OCI-M1 (cell line): ENCODE data around the gene PPP6R2.

Source experiments
- DNase-seq: peaks from one replicate; lab custom pipeline; 2025; lab: John Stamatoyannopoulos, UW

PPP6R2 gene

GRCh38 chr22:50467341-50467740, 124.2 kb downstream of the PPP6R2 start:
- DNase-seq: no peak

- DNase-seq: no peak
These were observed 124.8 kb downstream of the PPP6R2 start for GRCh38 chr22:50467773-50468440.

DNA sequence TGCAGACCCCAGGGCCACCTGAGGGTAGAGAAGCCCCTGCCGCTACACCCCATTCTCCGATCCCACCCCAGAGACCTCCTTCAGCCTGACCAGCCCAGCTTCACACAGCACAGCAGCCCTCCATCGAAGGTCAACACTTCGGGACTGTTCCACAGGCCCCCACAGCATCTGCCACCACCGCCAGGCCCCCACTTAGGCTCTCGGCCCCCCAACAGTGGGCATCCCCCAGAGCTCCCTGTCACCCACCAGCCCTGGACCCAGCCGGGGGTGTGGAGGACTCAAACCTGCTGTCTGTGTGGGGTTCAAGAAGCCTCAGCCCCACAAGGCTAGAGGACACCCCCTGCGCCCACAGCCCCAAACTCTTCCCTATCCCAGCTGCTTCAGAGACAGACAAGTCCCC, 125.5 kb downstream of the PPP6R2 start:
- no peak for DNase-seq

DNA sequence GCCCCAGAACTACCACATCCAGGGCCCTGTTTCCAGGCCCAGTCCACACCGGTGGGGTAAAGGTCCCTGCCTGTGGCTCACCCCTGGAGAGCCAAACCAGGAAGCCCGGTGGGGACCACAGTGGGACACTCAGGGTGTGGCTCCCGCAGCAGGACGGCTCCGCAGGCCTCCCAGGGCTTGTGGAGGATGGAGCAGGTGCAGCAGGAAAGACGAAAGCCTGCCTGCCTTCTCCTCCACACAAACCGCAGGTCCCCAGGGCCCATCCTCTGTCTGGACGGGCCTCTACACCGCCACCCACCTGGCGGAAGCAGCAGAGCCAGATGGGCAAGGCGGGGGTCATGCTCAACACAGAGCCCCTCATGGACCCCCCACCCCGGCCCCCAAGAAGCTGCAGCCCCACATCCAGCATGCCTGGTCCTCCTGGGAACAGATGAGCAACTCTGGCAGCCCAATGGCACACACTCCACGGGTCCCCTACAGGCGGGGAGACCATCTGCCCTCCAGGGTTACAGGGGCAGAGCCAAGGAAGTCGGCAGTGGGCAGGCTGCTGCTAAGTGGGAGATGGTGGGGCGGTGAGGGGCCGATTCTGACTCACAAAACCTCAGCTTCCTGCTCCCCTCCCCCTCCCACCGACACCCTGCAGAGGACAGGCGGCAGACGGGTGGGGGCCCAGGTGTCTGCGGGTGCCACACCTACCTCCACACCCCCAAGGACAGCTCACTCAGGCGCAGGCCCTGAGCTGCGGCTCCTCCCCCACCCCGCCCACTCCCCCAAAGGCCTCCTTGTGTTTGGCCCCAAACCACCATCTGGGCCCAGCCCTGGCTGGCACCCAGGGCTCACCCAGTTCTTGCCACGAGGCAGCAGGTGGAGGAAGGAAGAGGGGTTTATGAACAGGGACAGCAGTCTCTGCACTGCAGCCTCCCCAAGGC, 126.5 kb downstream of the PPP6R2 start:
- DNase-seq: peak; percentile 37

- DNase-seq: no peak
These were observed 127.4 kb downstream of the PPP6R2 start for GRCh38 chr22:50470491-50470890.

GRCh38 chr22:50471197-50471847, 128.2 kb downstream of the PPP6R2 start:
- no peak for DNase-seq

- no peak for DNase-seq
These were observed 128.8 kb downstream of the PPP6R2 start for GRCh38 chr22:50471962-50472361.

DNA sequence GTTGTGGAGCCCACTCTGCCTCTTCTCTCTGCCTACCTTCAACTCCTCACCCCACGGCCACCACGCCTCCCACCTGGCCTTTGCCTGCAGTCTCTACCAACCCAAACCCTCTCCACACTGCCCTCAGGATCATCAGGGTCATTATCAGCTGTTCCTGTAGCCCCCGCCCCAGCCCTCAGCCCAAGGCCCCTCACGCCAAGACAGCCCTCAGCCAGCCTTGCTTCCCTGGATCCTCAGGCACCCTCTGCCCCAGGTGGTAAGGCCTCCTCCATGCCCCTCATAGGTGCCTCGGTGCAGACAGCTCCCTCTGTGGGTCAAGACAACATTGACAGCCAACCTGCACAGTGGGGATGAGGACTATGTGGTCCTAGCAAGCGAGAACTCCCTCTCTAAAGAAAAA, 130.0 kb downstream of the PPP6R2 start:
- DNase-seq: peak; percentile 15

- DNase-seq: no peak
These were observed 130.9 kb downstream of the PPP6R2 start for GRCh38 chr22:50473855-50474671.

DNA sequence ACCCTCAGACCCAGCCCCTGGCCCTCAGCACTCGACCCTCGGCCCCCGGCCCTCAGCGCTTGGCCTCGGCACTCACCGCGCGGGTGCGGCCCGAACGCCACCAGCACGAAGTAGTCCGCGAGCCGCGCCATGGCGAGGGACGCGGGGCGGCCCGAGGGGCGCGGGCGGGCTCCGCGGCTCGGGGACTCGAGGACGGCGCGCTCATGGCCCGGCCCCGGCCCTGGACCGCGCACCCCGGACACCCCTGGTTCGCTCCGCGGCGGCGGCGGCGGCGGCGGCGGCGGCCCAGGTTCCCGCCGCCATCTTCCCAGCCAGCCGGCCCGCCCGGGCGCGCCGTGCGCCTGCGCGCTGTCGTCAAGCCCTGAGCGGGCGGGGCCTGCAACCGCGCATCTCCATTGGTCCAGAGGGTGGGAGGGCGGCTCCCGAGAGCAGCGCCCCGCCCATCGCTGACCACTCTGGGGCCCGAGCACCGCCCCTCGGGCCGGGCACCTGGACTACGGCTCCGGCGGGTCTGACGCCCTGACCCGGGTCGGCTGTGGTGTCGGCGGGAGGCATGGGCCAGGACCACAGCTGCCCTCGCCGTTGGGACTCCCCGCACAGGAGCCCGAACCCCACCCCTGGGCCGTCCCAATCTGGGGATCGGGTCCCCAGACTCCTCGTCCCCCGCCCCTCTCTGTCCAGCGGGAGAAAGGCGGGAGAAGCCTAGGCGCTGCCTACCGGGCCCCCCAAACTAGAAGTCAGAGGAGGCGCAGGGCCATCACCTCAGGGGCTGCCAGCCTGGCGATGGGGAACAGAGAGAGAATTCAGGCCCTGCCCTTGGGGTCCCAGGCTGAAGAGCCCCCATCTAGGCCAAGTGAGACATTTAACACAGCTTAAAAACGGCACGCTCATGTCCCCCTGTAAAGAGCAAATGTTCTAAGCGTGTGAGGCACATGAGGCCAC, 131.9 kb downstream of the PPP6R2 start, which contains the start of gene SBF1:
TSS of gene SBF1 (minus strand) at position 326 of the 942 bp plus-strand sequence. CDS start at position 131, 195 bp downstream.
- DNase-seq: peak; percentile 94

- no peak for DNase-seq
These were observed 132.5 kb downstream of the PPP6R2 start for GRCh38 chr22:50475652-50476002.

GRCh38 chr22:50476868-50477267, 133.7 kb downstream of the PPP6R2 start:
- no peak for DNase-seq

DNA sequence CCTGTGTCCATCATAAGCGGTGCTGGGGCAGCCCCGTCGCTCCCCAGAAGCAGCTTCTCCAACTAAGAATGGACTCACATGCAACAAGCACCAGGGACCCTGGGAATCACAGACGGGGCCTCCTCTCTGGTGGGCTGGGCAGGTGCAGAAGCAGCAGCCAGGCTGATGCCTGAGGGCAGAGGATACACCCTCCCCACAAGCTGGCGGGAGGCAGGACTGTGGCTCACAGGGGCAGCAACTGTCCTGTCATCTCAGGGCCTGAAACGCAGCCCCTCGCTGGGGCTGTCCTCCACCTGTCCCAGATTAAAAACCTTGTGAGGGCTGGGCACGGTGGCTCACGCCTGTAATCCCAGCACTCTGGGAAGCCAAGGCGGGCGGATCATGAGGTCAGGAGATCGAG, 134.8 kb downstream of the PPP6R2 start:
- DNase-seq: no peak

DNA sequence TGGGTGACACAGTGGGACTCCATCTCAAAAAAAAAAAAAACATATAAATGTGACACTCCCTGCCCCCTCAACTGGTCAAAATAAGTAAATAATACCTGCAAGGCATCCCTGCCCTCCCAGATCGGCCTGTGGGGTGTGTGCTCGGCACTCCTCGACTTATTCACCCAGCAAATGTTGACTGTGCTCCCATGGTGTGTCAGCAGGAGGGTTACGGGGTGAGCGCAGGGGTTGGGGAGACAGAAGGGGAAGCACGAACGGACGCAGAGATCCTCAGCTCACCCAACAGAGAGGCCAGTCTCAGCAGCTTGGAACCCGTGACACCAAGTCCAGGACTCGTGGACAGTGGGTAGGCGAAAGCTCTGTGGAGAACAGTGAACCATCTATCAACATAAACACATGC, 136.6 kb downstream of the PPP6R2 start:
- no peak for DNase-seq

- no peak for DNase-seq
These were observed 137.9 kb downstream of the PPP6R2 start for GRCh38 chr22:50481045-50481439.

DNA sequence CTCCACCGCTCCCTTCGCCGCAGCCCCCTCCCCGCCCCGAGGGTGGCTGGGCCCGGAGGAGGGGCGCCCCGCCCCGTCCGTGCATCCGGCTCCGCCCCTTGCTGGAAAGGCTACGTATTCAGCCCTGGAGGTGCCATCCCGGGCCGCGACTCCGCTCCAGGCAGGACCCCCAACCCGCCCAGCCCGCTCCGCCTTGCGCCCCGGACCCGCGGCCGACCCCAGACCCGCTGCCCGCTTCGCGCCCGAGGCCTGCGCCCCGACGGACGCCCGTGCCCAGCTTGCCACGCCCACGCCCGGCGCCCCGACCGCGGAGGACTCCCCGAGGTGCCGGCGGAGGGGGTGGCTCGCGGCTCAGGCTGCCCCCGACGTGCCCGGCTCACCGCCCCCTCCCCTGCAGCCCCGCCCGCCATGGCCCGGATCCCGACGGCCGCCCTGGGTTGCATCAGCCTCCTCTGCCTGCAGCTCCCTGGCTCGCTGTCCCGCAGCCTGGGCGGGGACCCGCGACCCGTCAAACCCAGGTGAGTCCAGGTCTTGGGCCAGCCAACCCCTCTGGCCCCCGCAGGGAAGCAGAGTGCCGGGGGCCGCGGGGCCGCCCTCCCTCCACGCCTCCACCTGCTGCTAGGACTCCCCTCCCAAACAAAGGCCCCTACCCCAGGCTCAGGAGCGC, 138.4 kb downstream of the PPP6R2 start, which contains the start of gene ADM2:
TSS of gene ADM2 (plus strand) at position 104 of the 667 bp plus-strand sequence. CDS start at position 409, 305 bp downstream.
- peak; percentile 51 for DNase-seq

- no peak for DNase-seq
These were observed 139.3 kb downstream of the PPP6R2 start for GRCh38 chr22:50482107-50483074.

- DNase-seq: no peak
These were observed 140.0 kb downstream of the PPP6R2 start for GRCh38 chr22:50483106-50483505.

DNA sequence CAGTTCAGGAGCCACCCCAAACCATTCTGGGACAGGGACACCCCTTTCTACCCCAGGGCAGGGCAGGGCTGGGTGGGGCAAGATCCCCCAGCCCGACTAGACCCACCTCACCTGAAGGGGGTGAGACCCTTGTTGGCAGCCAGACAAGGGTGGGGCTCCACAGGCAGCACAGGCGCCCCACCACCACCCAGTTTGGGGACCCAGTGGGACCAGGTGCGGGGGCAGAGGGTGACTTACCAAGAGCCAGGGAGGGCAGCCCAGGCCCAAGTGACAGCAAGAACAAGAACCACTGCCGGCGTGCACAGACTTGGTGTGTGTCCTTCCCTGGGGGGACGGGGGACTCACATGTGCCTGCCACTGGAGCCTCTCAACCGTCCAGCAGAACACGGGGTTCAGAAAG, 140.4 kb downstream of the PPP6R2 start:
- DNase-seq: no peak
